HG03469 (cell line): ENCODE data around the gene IGHMBP2.
"Not testable (repeated sequence)": the region's sequence is repeated elsewhere in the genome, so short reads cannot be mapped to it uniquely, and the experiment has no call there.

Experiments
- ATAC-seq: cut with Tn5 transposase; IDR thresholded peaks from one replicate; pipeline ENCODE4 v1.9.1; 2021; ENCODE audit warnings: mild to moderate bottlenecking, moderate library complexity, moderate number of reproducible peaks; ENCODE audit not compliant: unreplicated experiment

The IGHMBP2 gene

DNA sequence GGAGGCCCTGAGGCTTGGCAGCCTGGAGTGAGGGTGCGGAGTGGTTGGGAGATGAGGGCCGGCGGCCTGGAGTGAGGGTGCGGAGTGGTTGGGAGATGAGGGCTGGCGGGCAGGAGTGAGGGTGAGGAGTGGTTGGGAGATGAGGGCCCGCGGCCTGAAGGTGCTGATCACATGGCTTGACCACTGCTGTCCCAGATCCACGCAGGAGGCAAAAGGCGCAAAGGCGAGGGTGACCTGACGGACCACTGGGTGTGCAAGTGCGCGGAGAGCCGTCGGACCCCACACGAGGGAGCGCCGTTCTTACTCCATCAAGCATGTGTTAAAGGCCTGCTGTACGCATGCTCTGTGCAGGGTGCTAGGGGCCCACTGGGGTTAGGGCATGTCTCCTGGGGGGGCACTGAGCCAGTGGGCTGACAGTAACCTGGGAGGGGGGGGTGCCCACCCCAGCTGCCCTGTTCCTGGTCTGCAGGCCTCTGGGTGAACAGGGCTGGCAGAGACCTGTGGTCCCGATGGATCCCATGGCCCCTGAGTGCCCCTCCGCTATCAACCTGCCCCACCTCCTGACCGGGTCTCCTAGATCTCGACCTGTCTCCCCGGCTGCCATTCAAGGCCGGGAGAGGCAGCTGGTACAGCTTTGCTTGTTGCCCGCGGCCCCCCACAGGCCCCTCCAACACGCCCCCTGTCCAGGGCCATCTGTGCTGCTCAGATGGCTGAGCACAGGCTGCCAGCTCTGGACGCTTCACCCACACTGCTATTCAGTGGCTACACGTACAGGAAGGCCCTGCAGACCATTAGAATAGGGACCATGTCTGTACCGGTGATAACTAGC, 56.0 kb downstream of the IGHMBP2 start:
- no peak for ATAC-seq

DNA sequence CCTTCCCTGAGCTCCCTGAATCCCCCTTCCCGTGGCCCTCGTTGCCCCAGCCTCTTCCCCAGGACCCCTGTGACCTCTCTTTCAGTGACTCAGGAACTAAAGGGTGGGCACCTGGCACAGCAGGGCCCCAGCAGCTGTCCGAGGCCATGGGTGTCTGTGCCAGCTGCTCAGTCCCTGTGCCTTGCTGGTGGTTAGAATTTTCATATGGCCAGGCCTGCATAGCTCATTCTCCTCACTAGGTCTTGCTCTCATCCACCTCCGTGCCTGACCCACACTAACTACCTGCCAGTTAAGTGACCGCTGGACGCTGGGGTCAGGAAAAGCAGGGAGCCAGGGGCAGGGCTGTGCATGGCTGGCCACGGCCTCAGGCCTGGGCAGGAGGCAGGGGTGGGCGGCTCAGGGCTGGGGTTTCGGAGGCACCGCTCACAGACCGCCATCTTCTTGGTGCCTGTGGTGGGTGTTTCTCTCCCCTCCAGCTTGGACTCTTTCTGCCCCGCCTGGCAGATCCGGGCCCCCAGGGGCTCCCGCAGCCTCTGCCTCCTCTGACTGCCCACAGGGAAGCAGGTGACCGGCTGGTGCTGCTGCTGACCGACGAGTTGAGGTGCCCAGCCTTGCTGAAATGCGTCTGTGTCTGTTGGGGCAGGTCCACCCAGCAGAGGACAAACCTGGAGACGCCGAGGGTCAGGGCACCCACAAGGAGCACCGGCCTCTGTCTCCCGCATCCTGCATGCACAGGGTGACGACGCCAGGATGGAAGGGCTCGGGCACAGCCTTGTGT, 56.8 kb downstream of the IGHMBP2 start:
- ATAC-seq, result no peak

DNA sequence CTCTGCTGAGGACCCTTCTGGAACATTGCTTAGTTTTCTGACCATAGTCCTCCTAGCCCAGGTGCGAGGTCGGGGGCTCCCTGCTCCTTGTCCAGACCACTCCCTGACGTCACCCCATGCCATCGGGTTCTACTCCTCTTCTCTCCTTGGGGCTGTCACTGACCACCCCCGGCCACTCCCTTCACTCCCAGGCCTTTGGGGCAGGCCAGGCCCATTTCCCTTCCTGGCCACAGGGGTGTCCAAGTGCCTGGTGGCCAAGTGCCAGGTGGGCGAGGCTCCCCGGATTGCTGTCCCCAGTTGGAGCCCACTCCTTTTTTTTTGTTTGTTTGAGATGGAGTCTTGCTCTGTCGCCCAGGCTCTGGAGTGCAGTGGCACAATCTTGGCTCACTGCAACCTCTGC, 57.6 kb downstream of the IGHMBP2 start:
- ATAC-seq, result no peak

DNA sequence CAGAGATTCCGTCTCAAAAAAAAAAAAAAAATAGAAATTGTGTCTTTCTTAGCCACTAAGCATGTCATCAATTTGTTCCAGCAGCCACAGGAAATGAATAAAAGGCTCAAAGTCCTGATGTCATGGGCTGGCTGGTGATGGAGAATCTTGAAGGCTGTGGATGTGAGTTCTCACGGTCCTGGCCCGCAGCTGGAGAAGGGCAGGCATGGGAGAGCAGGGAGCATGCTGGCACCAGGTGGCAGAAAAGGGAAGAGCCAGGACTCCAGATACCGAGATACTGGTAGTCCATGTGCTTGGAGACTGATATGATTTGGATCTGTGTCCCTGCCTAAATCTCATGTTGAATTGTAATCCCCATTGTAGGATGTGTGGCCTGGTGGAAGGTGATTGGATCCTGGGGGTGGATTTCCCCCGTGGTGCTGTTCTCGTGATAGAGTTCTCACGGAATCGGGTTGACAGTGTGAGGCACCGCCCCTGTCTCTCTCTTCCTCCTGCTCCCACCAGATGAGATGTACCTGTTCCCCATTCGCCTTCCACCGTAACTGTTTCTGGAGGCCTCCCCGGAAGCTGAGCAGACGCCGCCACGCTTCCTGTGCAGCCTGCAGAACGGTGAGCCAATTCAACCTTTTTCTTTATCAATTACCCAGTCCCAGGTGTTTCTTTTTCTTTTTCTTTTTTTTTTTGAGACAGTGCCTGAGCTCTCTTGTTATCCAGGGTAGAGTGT, 59.0 kb downstream of the IGHMBP2 start:
- ATAC-seq, result no peak

DNA sequence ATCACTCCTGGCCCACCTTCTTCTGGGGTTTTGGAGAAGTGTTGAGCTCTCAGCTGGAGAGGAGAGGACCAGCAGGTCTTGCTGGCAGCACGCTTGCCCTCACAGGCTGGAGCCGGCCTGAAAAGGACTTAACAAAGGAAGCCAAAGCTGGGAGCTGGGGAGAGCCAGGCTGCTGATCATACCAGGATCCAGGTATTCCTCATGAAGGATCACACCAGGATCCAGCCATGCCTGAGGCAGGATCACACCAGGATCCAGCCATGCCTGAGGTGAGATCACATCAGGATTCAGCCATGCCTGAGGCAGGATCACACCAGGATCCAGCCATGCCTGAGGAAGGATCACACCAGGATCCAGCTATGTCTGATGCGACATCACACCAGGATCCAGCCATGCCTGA, 60.1 kb downstream of the IGHMBP2 start:
- no peak for ATAC-seq

DNA sequence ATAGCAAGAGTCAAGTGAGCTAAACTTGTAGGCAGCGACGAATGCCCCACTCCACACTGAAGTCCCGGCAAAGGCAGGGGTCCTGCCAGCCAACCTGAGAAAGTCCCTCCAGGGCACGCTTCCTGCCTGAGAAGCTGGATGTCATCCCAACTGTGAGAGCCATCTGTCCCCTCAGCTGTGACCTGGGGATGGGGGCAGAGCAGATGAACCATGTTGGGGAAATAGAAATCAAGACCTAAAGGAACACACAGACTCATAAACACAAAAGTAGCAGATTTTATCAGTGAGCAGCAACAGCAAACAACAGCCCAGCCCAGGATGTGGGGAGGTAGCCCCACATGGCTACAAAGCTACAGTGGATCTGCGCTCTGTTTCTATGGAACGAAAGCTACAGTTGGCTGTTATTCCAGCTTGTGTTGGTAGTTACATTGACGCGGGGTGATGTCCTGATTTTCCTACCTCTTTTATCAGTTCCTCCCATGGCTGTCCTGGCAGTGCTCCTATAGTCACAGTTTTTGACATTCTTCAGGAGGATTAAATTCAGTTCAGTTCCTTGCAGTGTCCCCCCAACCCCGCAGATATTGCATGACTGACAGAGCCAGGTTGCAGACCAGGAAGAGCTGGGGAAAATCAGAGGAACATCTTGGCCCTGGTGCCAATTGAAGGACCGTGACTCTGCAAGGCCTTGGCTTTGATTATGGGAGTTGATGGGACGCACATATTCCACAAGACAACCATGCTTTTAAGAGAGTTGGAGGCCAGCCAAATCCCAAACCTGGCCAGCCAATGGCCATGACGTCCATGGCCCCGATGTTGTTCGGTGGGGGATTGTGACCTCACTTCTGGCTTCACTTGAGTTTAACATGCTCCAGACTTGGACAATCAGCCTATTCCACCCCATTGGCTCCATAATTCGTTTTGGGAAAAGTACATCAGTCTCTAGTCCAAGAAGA, 62.5 kb downstream of the IGHMBP2 start:
- no peak for ATAC-seq

DNA sequence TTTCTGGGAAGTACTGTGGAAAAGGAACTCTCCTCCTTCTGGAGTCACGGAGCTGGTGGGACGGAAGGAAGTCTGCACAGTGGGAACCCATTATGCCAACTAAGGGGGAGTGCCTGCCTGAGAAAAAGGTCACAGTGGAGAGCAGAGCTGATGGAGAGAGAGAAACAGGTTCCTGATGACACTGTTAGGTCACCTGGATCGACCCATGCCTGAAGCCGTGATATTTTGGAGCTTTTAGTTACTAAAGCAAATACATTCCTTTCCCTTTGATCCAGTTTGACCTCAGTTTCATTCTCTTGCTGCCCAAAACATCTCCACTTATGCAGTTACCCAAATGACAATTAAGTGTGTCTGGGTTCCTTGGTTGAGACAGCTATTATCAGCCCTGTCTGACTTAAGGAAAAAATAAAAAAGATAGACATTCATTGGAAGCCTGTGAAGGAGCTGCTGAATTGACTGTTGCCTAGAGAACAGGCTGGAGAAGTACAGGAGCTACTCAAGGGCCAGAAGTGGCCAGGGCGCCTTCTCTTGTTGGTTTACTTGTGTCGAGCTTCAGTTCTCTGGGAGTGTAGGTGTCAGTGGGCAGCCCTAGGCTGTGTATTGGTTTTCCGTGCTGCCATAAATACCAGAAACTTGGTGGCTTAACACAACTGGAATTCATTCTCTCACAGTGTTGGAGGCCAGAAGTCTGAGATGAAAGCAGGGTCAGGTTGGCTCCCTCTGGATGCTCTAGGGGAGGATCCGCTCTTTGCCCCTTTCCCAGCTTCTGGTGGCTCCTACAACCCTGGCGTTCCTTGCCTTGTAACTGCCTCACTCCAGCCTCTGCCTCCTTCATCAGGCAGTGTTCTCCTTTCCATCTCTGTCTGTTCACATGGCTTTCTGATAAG, 63.4 kb downstream of the IGHMBP2 start:
- no peak for ATAC-seq

DNA sequence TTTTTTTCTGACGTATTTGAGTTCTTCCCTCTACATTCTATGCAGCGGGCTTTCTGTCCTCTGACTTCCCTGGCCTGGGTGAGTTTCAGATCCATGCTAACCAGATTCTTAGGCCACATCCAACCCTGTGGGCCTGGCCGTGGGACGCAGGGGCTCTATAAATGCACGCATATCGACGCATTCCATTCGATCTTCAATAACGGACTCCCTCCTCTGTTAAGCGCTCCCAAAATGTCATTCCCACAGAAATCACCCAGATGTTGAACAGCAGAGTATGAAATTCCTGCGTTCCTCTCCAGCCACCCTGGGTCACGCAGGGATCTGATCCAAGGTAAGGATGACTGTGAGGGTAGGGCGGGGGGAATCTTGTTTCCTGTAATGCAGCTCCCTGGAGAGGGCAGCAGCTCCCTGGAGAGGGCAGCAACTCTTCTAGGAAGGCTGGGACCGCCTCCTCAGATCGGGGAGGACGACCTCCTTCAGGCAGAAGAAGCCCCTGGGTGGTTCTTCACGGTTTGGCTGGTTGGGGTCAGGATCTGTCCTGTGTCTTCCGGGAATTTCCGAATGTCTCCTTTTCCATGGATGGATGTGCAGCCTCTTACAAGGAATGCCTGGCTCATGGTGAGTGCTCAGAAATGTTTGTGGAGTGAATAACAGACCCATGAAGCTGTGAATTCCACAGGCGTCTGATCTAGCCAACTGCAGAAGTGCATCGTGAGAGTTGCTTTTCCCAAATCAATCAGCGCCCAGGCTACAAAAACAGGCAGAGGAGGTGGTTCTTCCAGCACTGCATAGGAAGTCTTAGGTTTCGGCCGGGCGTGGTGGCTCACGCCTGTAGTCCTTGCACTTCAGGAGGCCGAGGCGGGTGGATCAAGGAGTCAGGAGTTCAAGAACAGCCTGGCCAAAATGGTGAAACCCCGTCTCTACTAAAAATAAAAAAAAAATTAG, 64.9 kb downstream of the IGHMBP2 start:
- ATAC-seq, result no peak

DNA sequence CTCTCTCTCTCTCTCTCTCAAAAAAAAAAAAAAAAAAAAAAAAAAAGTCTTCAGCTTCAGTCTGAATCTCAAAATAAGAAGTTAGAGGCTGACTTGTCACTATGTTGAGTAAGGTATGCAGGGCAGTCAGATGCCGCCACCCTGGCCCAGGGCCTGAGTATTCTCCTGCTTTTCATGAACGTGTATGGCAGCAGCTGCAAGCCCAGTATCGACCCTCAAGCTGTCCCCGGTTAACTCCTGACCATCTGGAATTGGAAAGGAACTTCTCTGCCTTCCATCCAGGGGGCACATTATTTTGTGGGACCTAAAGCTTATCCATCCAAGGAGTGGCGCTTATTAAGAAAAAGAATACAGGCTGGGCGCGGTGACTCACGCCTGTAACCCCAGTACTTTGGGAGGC, 65.7 kb downstream of the IGHMBP2 start:
- ATAC-seq, result no peak

DNA sequence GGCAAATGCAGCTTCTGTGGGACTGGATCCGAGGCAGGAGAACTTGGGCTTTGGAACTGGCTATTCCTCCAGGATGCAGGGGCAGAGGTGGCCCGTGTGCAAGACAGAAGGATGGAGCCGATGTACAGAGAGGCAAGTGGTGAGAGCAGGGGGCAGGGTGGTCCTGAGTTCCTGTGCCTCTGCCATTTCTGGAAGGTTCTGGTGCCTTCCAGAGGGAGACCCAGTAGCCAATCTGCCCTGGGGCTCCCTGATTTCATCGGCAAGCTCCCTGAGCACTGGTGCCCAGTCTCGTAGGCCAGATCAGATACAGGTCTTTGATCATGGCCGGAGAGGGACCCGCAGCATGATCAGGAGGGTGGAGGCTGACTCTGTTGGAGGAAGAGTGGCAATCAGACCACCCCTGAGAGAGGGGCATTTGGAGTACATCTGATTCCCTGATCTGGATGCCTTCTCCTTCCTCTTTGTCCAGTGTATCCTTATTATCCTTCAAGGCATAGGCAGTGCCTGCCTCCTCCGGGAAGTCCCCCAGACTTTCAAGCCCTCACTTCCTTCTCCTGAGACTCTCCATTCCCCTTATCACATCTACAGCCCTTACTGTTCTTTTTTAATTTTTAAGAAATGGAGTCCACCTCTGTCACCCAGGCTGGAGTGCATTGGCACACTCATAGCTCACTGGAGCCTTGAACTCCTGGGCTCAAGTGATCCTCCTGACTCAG, 67.4 kb downstream of the IGHMBP2 start:
- ATAC-seq, result no peak

DNA sequence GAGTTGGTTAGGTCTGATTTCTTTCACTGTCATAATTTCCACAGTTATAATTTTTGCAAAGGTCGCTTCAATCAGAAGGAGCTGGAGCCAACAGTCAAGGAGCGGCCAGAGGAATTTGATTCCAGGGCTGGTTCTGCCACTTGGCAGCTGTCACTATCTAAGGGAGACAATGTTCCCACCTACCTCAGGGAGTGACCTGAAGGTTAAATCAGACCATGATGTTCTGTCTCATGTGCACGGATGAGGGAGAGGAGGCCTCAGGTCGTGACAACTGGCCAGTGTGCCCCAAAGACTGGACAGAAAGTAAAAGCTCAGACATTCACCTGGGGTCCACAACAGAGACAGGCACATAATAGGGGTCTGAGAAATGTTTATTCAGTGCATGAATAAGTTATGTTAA, 69.5 kb downstream of the IGHMBP2 start:
- no peak for ATAC-seq

DNA sequence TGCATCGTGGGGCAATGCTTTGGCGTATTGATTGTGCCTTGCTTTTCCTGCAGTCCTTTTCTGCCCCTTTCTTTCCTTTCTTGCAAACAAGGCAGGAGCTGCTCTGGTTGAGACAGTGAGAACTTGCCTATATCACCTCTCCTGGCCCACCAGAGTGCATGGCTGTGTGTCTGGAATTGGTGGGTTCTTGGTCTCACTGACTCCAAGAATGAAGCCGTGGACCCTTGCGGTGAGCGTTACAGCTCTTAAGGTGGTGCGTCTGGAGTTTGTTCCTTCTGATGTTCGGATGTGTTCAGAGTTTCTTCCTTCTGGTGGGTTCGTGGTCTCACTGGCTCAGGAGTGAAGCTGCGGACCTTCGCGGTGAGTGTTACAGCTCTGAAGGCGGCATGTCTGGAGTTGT, 70.0 kb downstream of the IGHMBP2 start:
- not testable (repeated sequence) for ATAC-seq

DNA sequence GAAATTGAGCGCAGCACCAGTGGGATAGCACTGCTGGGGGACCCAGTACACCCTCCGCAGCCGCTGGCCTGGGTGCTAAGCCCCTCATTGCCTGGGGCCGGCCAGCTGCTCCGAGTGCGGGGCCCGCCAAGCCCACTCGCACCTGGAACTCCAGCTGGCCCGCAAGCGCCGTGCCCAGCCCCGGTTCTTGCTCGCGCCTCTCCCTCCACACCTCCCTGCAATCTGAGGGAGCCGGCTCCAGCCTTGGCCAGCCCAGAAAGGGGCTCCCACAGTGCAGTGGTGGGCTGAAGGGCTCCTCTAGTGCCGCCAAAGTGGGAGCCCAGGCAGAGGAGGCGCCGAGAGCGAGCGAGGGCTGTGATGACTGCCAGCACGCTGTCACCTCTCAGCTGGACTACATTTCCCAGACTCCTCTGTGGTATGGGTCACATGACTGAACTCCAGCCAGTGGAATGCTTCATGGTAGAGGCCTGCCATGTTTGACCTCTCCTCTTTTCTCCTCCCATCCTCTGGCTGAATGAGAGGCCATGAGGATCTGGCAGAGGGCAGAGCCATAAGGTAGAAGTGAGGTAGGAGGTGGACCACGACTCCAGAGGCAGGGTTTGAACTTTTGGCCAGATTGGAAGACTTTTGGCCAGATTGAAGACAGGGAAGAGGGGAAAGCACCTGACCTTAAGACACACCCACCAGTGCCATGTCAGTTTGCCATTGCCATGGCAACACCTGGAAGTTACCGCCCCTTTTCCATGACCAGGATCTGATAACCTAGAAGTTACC, 70.9 kb downstream of the IGHMBP2 start:
- ATAC-seq, result no peak

DNA sequence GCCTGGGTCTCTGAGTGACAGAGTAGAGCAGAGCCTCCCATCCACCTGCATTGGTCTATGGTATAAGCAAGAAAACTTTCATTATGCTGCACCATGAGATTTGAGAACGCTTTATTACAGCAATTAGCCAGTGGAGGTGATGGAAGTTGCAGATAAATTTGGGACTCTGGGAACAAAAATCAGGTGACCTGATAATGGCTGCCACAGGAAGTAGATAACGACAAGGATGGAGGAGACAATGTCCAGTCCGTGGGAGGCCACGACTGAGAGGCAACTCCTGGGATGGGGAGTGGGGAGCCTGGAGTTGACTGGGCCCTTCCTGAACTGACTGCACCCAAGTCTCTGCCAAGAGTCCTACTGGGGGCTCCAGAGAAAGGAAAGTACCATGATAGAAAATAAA, 72.4 kb downstream of the IGHMBP2 start:
- ATAC-seq, result no peak

DNA sequence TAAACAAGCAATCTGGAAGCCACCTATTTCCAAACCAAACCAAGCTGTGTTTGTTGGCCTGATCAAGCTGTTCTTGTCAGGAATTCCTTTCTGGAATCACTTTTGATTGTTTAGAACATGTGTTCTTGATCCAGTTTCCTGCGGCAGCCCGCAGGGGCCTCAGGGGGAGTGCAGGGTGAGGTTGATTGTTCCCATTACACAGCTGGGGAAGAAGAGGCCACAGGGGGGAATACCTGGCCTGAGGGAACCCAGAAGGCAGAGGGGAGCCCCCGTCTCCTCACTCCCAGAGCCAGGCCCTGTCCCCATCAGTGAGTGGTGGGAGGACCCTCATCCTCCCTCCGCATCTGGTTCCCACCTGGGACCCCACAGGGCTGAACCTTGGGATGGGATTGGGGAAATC, 72.9 kb downstream of the IGHMBP2 start:
- no peak for ATAC-seq

DNA sequence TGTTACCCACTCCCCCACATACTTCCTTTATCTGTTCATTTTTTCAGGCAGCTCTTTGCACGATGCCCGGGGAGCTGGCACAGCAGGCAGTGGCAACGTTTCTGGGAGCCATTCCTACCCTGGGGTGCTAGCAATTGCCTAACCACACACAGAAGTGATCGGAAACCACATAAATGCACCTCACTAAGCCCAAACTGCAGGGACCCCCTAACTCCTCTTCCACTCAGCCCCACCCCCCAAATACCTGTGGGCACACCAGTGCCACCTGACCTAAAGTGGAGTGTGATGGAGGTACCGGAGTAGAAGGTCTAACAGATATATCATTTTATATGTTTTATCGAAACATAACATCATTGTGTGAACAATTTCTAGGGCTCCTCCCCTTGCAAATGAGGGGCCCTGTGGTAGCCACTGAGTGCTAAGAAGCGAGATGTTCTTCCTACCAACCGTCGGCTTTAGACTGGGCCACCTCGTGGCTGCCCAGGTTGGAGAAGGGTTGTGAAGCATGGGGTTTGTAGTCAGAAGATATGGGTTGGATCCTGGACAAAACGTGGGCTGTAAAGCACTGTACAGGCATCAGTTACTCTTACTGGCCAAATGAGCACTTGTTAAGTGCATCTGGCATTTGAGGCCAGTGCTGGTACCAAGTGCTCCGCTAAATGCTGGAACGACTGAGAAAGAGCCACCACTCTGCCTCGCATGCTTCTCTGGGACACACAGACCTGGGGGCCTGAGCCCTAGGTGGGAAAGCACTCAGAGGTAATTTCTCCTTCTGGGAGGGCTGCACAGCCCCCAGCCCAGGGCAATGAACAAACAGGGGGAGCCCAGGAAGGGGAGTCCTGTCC, 74.3 kb downstream of the IGHMBP2 start:
- no peak for ATAC-seq
